ENCODE measurements around the gene CAB39L. TPM values are rescaled to one million over a fixed set of nuclear protein-coding genes. Genes with fewer than 3 reads are reported as not detected.

Gene CAB39L
- total and polyA plus RNA-seq, 2 of the 4 experiments (the other 2 are of a cell fraction): 8.5 to 16.7 TPM

DNA sequence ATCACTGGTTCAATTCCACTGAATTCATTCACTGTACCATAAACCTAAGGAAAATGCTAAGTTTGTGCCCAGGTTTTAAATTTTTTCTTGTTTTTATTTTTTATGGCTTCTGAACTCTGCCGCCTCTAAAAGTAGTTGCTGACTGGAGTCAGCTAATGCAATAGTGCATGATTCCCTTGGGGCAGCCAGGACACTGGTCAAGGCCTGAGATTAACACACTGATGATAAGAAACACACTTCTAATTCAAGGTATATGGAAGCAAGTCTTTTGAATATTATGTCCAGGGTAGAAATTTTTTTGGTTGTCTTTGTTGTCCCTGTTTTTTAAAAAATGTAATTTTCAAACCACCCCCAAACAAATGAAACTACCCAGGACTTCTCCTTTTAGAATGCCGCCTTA lies 123.9 kb downstream of the CAB39L start:
- Histone ChIP-seq H4K8ac (ENCODE audit: low read depth in 2 of 2, low read length in 2 of 2) (peak overlapping the region; percentile 47 to 68; a peak in 3 of 4 replicates), H3K23ac (ENCODE audit: low read depth, low read length) (peak overlapping the region; percentile 34; the same call in 1 of the 2 replicates), H3K27ac (ENCODE audit: insufficient read depth, low read length) (peak overlapping the region; percentile 72; the same call in 1 of the 2 replicates), H3K56ac (ENCODE audit: extremely low read depth, insufficient read depth, low read length) (peak overlapping the region; percentile 14; the same call in 1 of the 2 replicates), H4K91ac (ENCODE audit: insufficient read depth, low read depth, low read length) (peak overlapping the region; percentile 61), H2BK5ac (ENCODE audit: low read depth, low read length, poor library complexity, severe bottlenecking) (peak overlapping the region; percentile 53), H3K4me2 (ENCODE audit: low read depth, low read length) (peak overlapping the region; percentile 46; the same call in 1 of the 2 replicates), H2AFZ (replicated peaks; ENCODE audit: low read length, poor library complexity) (no peak overlapping the region), H3K4me3 (ENCODE audit: insufficient read depth, low read depth, low read length) (no peak overlapping the region), H4K20me1 (ENCODE audit: insufficient read depth, low read length) (no peaks in the 10 kb centered on the region), H3K36me3 (ENCODE audit: control insufficient read depth, insufficient read depth, low read length) (no peaks in the 10 kb centered on the region; the same call in 1 of the 2 replicates), H3K27me3 (ENCODE audit: control insufficient read depth, insufficient read depth, low read length) (no peaks in the 10 kb centered on the region), H3K14ac (replicated peaks; ENCODE audit: low read depth, low read length) (peak overlapping the region; percentile 57; the same call in 1 of the 2 replicates), H2BK15ac (ENCODE audit: low read depth, low read length) (peak overlapping the region; percentile 73; the same call in 1 of the 3 replicates), H3K4me1 (ENCODE audit: control insufficient read depth, insufficient read depth, low read length) (peaks cover 12% of the 10 kb centered on the region), H3K9me3 (ENCODE audit: control insufficient read depth, insufficient read depth, low read length) (no peaks in the 10 kb centered on the region), H3K79me1 (ENCODE audit: low read depth in 1 of 2, low read length in 2 of 2) (peaks cover 0 to 12% of the 10 kb centered on the region in 2 experiments; a peak in 2 of 4 replicates), H3K9me1 (ENCODE audit: insufficient read depth, low read length) (peaks cover 13% of the 10 kb centered on the region), H3K4ac (ENCODE audit: low read depth, low read length) (peak overlapping the region; percentile 64), H3K18ac (ENCODE audit: low read depth, low read length) (peak overlapping the region; percentile 91; the same call in 1 of the 2 replicates), H2BK20ac (ENCODE audit: low read depth, low read length) (peak overlapping the region; percentile 92), H2AK9ac (replicated peaks; ENCODE audit: low read depth, low read length, poor library complexity) (no peak overlapping the region), H2AK5ac (ENCODE audit: low read depth, low read length) (peak overlapping the region; percentile 52; the same call in 1 of the 2 replicates), H4K5ac (ENCODE audit: low read depth, low read length) (peak overlapping the region; percentile 78; the same call in 1 of the 2 replicates), H2BK120ac (ENCODE audit: low read depth, low read length) (peak overlapping the region; percentile 79), H3K9ac (ENCODE audit: low read depth, low read length) (no peak overlapping the region)
- CTCF ChIA-PET: interaction anchor here (0.6 kb wide), 1 partner anchor 487 kb away, joined by 3 read pairs; no protein-coding TSS in a partner anchor
- BruUV-seq (replicated peaks): no TSS peak
- DNase-seq (no peak), ATAC-seq (ENCODE audit: low read depth) (peak; percentile 7; the same call in 1 of the 2 replicates)
- TF ChIP-seq POLR2A (IDR thresholded peaks at IDR 0.05; ENCODE audit: low read depth, low read length): no peak
- TF ChIP-seq, protein P1, sequence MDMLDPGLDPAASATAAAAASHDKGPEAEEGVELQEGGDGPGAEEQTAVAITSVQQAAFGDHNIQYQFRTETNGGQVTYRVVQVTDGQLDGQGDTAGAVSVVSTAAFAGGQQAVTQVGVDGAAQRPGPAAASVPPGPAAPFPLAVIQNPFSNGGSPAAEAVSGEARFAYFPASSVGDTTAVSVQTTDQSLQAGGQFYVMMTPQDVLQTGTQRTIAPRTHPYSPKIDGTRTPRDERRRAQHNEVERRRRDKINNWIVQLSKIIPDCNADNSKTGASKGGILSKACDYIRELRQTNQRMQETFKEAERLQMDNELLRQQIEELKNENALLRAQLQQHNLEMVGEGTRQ (IDR thresholded peaks at IDR 0.05; ENCODE audit: low read depth, low read length): no peak
- no peak for TF ChIP-seq FOS (IDR thresholded peaks at IDR 0.05; ENCODE audit: low read depth, low read length)
- no peak for TF ChIP-seq MAFK (IDR thresholded peaks at IDR 0.05; ENCODE audit: low read depth, low read length)
- no peak for TF ChIP-seq RFX5 (IDR thresholded peaks at IDR 0.05; ENCODE audit: low read depth, low read length)
- no peak for TF ChIP-seq MXI1 (IDR thresholded peaks at IDR 0.05; ENCODE audit: borderline replicate concordance, low read depth, low read length)
- no peak for TF ChIP-seq MAZ (IDR thresholded peaks at IDR 0.05; ENCODE audit: borderline replicate concordance, low read depth, low read length)
- no peak for TF ChIP-seq RCOR1 (IDR thresholded peaks at IDR 0.05; ENCODE audit: insufficient replicate concordance, low read length)
- no peak for TF ChIP-seq CEBPB (IDR thresholded peaks at IDR 0.05; ENCODE audit: low read depth, low read length)
- TF ChIP-seq CHD1 (IDR thresholded peaks at IDR 0.05; ENCODE audit: low read depth, low read length): no peak
- TF ChIP-seq BHLHE40 (IDR thresholded peaks at IDR 0.05; ENCODE audit: low read depth, low read length): no peak
- no peak for TF ChIP-seq RAD21 (IDR thresholded peaks at IDR 0.05; ENCODE audit: low read length)
- TF ChIP-seq, protein P2, sequence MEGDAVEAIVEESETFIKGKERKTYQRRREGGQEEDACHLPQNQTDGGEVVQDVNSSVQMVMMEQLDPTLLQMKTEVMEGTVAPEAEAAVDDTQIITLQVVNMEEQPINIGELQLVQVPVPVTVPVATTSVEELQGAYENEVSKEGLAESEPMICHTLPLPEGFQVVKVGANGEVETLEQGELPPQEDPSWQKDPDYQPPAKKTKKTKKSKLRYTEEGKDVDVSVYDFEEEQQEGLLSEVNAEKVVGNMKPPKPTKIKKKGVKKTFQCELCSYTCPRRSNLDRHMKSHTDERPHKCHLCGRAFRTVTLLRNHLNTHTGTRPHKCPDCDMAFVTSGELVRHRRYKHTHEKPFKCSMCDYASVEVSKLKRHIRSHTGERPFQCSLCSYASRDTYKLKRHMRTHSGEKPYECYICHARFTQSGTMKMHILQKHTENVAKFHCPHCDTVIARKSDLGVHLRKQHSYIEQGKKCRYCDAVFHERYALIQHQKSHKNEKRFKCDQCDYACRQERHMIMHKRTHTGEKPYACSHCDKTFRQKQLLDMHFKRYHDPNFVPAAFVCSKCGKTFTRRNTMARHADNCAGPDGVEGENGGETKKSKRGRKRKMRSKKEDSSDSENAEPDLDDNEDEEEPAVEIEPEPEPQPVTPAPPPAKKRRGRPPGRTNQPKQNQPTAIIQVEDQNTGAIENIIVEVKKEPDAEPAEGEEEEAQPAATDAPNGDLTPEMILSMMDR (conservative IDR thresholded peaks at IDR 0.05; ENCODE audit: low read depth, low read length): no peak
- TF ChIP-seq SMC3 (IDR thresholded peaks at IDR 0.05; ENCODE audit: low read depth, low read length): no peak
- no peak for TF ChIP-seq NFE2L2 (IDR thresholded peaks at IDR 0.05; ENCODE audit: low read depth, low read length)
- TF ChIP-seq, protein P3, sequence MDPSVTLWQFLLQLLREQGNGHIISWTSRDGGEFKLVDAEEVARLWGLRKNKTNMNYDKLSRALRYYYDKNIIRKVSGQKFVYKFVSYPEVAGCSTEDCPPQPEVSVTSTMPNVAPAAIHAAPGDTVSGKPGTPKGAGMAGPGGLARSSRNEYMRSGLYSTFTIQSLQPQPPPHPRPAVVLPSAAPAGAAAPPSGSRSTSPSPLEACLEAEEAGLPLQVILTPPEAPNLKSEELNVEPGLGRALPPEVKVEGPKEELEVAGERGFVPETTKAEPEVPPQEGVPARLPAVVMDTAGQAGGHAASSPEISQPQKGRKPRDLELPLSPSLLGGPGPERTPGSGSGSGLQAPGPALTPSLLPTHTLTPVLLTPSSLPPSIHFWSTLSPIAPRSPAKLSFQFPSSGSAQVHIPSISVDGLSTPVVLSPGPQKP (IDR thresholded peaks at IDR 0.05; ENCODE audit: borderline replicate concordance, low read depth, low read length): no peak
- intact Hi-C loops (cut with micrococcal nuclease): no loop called here
- POLR2A ChIA-PET (ENCODE audit: unreplicated experiment): no interaction called here
- WGBS, 2 experiments (ENCODE audit: extremely low coverage in 2 of 2, insufficient read length in 1 of 2): no CpG with 5 or more reads among the region's 2 CpGs
- in situ Hi-C loops (cut with MboI; ENCODE audit: low sequenced_read_pairs): no loop called here
- dilution Hi-C loops (cut with HindIII; ENCODE audit: low sequenced_read_pairs, unreplicated experiment): no loop called here
